Transverse colon (tissue), 4 donors: ENCODE results near the gene ETS2. TPM values are rescaled to one million over a fixed set of nuclear protein-coding genes. Genes with fewer than 3 reads are reported as not detected.
A peak's percentile ranks its signal among the peaks of the same experiment; 100 is the strongest.

Experiments used
- DNase-seq: peaks from one replicate; pipeline ENCODE4 v3.0.0-alpha.2; 2019
- H3K27ac ChIP-seq, 4 donors: fragments of 200-600 bp; sonication (generic); 2 replicates each; pipeline ENCODE4 v1.5.1; 2016 to 2018; ENCODE audit warnings: inconsistent platforms in 4 of 4
- H3K27me3 ChIP-seq: fragments of 200-600 bp; sonication (generic); 2 replicates; pipeline ENCODE4 v1.5.1; 2017; ENCODE audit warnings: inconsistent platforms
- H3K36me3 ChIP-seq, 4 donors: fragments of 200-600 bp; sonication (generic); 2 replicates each; pipeline ENCODE4 v1.5.1; 2017 to 2019; ENCODE audit warnings: inconsistent platforms in 4 of 4
- H3K4me1 ChIP-seq, 4 donors: fragments of 200-600 bp; sonication (generic); 2 replicates each; pipeline ENCODE4 v1.5.1; 2017 to 2020; ENCODE audit warnings: inconsistent platforms in 4 of 4
- H3K4me3 ChIP-seq, 4 donors: fragments of 200-600 bp; sonication (generic); 1 replicate in 1 of 4; 2 replicates in 3 of 4; pipeline versions ENCODE4 v1.5.1 to v1.6.1; 2017 to 2019; ENCODE audit warnings: inconsistent platforms in 4 of 4
- H3K9me3 ChIP-seq, 2 donors: fragments of 200-600 bp; sonication (generic); 2 replicates each; pipeline ENCODE4 v1.5.1; 2017 to 2019; ENCODE audit warnings: inconsistent platforms in 2 of 2
- EP300 ChIP-seq: sonication (generic); formaldehyde crosslinking; IDR thresholded peaks from one replicate; pipeline ENCODE4 v1.6.1; 2017; ENCODE audit warnings: antibody characterized with exemption, low read depth
- POLR2A ChIP-seq: fragments of 450-650 bp; IDR thresholded peaks from one replicate; pipeline ENCODE4 v1.6.1; 2016; ENCODE audit warnings: antibody characterized with exemption, mild to moderate bottlenecking, moderate library complexity
- POLR2AphosphoS5 ChIP-seq, 3 donors: sonication (generic); formaldehyde crosslinking; IDR thresholded peaks; one replicate each; pipeline ENCODE4 v1.6.1; 2016; ENCODE audit warnings: antibody characterized with exemption in 3 of 3
- WGBS, 2 donors: methylation state at CpG; one replicate each; pipeline ENCODE4 v1.1.5; 2018; ENCODE audit warnings: low coverage in 1 of 2; 5-methylcytosine and 5-hydroxymethylcytosine counted together
- in situ Hi-C, 4 donors: fragments of 200-750 bp; cut with MboI; loops; one replicate each; pipeline versions ENCODE4 v1.15.0 to v1.15.1; 2017; ENCODE audit warnings: low sequenced_read_pairs in 3 of 4, low pct_ligation_motif_present in 1 of 4, low pct_unique_long_range_greater_than_20kb in 1 of 4
- intact Hi-C: fragments of 100-400 bp; cut with DNase I; formaldehyde crosslinking; loops from one replicate; pipeline ENCODE4 v1.15.1; 2023; ENCODE audit warnings: low total_unique reads
- total RNA-seq, 4 donors: library from RNA; depleted of rRNA; stranded (reverse); fragments of >200 nt; gene quantifications; one replicate each; pipeline ENCODE4 v1.1.0, GENCODE V29; 2016
- TF ChIP-seq, protein P1 (sequence below), 5 experiments: fragments of 200-600 bp in 3 of 5; fragments of 450-650 bp in 2 of 5; sonication (generic) in 3 of 5; IDR thresholded peaks; 1 replicate in 2 of 5; 2 replicates in 3 of 5; pipeline ENCODE4 v1.5.1; 2016 to 2017; ENCODE audit warnings: antibody characterized with exemption in 5 of 5, inconsistent platforms in 3 of 5, mild to moderate bottlenecking in 2 of 5, moderate library complexity in 1 of 5

ETS2 gene
- total RNA-seq, 4 donors from 2014 or later: 55.1 to 174 (median 127) TPM

DNA sequence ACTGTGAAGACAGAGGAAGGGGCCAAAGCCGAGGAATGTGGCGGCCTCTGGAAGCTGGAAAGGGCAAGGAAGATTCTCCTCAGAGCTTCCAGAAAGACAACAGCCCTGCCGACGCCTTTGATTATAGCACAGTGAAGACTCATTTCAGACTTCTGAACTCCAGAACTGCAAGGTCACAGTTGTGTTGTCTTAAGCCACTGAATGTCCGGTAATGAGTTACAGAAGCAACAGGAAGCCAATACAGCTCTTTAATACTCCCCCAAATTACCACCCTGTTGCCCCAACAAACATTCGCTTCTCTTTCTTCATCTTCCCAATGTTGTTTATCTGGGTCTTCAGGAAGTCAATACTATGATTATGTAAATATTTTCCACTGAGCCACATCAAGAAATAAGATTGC is 44.0 kb downstream of the ETS2 start:
- 60 to 67% methylated on average over 6 of the region's 6 CpGs for WGBS, 2 donors
- DNase-seq: no peak
- Histone ChIP-seq H3K9me3 (no peaks in the 10 kb centered on the region), H3K36me3 (no peaks in the 10 kb centered on the region), H3K4me1 (no peaks in the 10 kb centered on the region), H3K27ac (no peak overlapping the region), H3K27me3 (no peaks in the 10 kb centered on the region), H3K4me3 (no peak overlapping the region)
- in situ Hi-C loops (no loop called here), intact Hi-C loops (loop anchor here (2.0 kb wide), 1 partner anchor 21 kb away; no protein-coding TSS in a partner anchor)
- no peak for TF ChIP-seq EP300
- TF ChIP-seq POLR2A: no peak
- TF ChIP-seq, protein P1, sequence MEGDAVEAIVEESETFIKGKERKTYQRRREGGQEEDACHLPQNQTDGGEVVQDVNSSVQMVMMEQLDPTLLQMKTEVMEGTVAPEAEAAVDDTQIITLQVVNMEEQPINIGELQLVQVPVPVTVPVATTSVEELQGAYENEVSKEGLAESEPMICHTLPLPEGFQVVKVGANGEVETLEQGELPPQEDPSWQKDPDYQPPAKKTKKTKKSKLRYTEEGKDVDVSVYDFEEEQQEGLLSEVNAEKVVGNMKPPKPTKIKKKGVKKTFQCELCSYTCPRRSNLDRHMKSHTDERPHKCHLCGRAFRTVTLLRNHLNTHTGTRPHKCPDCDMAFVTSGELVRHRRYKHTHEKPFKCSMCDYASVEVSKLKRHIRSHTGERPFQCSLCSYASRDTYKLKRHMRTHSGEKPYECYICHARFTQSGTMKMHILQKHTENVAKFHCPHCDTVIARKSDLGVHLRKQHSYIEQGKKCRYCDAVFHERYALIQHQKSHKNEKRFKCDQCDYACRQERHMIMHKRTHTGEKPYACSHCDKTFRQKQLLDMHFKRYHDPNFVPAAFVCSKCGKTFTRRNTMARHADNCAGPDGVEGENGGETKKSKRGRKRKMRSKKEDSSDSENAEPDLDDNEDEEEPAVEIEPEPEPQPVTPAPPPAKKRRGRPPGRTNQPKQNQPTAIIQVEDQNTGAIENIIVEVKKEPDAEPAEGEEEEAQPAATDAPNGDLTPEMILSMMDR (IDR thresholded peaks at IDR 0.05): no peak
- no peak for TF ChIP-seq POLR2AphosphoS5 (IDR thresholded peaks at IDR 0.05)

DNA sequence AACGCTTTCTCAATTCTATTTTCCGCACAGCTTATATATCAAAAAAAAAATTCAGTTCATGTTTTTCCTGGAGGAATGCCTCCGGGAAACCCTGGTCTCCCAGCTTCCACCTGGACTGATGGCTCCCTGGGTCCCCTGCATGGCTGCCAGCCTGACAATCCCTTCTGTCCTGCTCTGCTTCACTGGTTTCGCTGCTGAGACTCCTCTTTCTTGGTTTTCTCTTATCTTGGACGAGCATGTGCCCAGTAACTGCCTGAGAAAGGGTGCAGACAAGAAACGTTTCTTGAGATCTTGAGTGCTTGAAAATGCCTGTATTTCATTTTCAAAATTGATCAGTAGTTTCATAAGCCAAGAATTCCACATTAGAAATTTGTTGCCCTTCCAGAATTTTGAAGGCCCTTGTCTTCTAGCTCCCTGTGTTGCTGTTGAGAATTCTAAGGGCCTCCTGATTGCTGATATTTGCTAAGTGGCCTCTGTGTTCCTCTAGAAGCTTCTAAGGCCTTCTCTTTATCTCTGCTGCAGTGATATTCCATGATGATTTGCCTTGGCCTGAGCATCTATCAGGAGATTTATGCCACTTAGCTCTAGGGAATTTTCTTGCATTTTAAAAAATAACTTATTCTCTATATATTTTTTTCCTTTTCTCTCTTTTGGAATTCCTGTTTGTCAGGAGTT is 44.7 kb downstream of the ETS2 start:
- in situ Hi-C loops (no loop called here), intact Hi-C loops (no loop called here)
- no peaks in the 10 kb centered on the region for H3K36me3 ChIP-seq
- no peak for DNase-seq
- no peaks in the 10 kb centered on the region for H3K4me1 ChIP-seq
- H3K27ac ChIP-seq: peak overlapping the region in 1 of 4 donors; percentile 25
- no peak overlapping the region for H3K4me3 ChIP-seq
- no peaks in the 10 kb centered on the region for H3K9me3 ChIP-seq
- WGBS, 2 donors: 77 to 91% methylated on average over 6 of the region's 6 CpGs
- TF ChIP-seq POLR2AphosphoS5 (IDR thresholded peaks at IDR 0.05): no peak
- no peak for TF ChIP-seq POLR2A
- no peak for TF ChIP-seq EP300
- TF ChIP-seq, protein P1 (IDR thresholded peaks at IDR 0.05): no peak
- no peaks in the 10 kb centered on the region for H3K27me3 ChIP-seq

DNA sequence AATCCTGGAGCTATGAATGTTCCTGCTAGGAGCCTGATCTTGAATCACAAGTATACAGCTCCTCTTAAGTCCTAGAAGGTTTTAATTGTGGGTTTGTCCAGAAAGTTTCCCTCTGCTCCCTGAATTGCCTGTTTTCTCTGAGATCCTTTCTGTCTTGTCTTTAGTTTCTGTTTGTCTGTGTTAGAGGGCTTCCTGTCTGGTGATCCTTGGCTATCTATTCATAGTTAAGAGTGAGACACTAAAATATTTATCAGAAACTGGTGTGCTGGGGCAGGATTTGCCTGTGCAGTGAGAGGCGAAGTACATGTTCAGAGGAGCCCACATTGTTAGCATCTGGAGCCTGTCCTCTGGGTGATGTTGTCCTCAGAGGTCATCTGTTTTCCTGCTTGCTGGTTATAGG is 45.4 kb downstream of the ETS2 start:
- no peak for DNase-seq
- intact Hi-C loops (no loop called here), in situ Hi-C loops (no loop called here)
- TF ChIP-seq POLR2AphosphoS5 (IDR thresholded peaks at IDR 0.05) (no peak), EP300 (no peak), POLR2A (no peak)
- H3K36me3 ChIP-seq: no peaks in the 10 kb centered on the region
- peak overlapping the region in 1 of 4 donors; percentile 25 for H3K27ac ChIP-seq
- H3K4me3 ChIP-seq: no peak overlapping the region
- no peaks in the 10 kb centered on the region for H3K27me3 ChIP-seq
- H3K4me1 ChIP-seq: no peaks in the 10 kb centered on the region
- H3K9me3 ChIP-seq: no peaks in the 10 kb centered on the region
- WGBS, 2 donors: 50 to 93% methylated on average over 1 of the region's 1 CpG

DNA sequence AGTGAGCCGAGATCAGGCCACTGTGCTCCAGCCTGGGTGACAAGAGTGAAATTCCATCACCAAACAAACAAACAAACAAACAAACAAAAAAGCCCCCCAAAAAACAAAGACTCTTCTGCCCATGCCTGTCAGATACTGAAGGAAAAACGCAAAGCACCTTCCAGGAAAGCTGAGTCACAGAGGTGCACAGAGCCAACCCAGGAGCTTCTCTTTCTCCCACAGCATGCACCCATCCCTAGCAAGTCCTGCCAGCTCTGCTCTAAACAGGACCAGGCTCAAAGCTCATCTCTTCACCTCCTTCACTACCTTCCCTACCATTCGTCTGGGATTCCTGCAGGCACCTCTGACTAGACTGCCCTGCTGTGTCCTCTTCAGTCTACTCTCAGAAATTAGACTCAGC is 46.5 kb downstream of the ETS2 start:
- peaks cover 0 to 3% (median 0%) of the 10 kb centered on the region in 4 donors for H3K4me1 ChIP-seq
- no peak for DNase-seq
- no peak overlapping the region for H3K27ac ChIP-seq
- in situ Hi-C loops (no loop called here), intact Hi-C loops (no loop called here)
- TF ChIP-seq EP300 (no peak), POLR2A (no peak), POLR2AphosphoS5 (IDR thresholded peaks at IDR 0.05) (no peak)
- TF ChIP-seq, protein P1 (IDR thresholded peaks at IDR 0.05): no peak
- no peaks in the 10 kb centered on the region for H3K9me3 ChIP-seq
- H3K27me3 ChIP-seq: no peaks in the 10 kb centered on the region
- WGBS, 2 donors: 93 to 100% methylated on average over 2 to 3 of the region's 3 CpGs
- no peaks in the 10 kb centered on the region for H3K36me3 ChIP-seq
- H3K4me3 ChIP-seq: no peak overlapping the region

DNA sequence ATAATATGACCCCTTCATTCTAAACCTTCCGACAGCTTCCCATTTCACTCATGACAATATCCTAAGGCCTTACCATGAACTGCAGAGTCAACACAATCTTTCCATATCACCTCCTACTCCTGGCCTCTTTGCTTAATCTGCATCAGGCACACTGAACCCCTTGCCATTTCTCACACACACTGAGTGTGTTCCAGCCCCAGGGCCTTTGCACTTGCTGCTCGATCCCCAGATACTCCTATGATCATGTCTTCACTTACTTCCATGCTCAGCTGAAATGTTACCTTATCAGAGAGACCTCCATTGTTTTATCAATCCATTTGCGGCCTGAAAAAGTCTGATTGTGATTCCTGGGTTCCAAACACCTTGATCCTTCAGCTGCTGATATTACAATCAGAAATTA is 47.0 kb downstream of the ETS2 start:
- in situ Hi-C loops: no loop called here
- H3K27ac ChIP-seq: no peak overlapping the region
- peaks cover 0 to 7% (median 0%) of the 10 kb centered on the region in 4 donors for H3K4me1 ChIP-seq
- no peak for TF ChIP-seq POLR2AphosphoS5 (IDR thresholded peaks at IDR 0.05)
- H3K9me3 ChIP-seq: no peaks in the 10 kb centered on the region
- DNase-seq: no peak
- H3K36me3 ChIP-seq: no peaks in the 10 kb centered on the region
- H3K4me3 ChIP-seq: no peak overlapping the region
- 38 to 61% methylated on average over 1 to 3 of the region's 3 CpGs for WGBS, 2 donors
- H3K27me3 ChIP-seq: no peaks in the 10 kb centered on the region
- intact Hi-C loops: no loop called here
